A549 (cell line): ENCODE data around the gene TEDC1. TPM values are rescaled to one million over a fixed set of nuclear protein-coding genes. Genes with fewer than 3 reads are reported as not detected.

ENCODE experiments used
- ATAC-seq, 2 experiments: fragments of 200-7000 bp in 1 of 2; fragments of >200 bp in 1 of 2; cut with Nextera tagmentation in 1 of 2; cut with Tn5 transposase in 1 of 2; 3 replicates each; pipeline versions ENCODE4 v1.8.0 to v1.9.1; 2018 to 2020; ENCODE audit warnings: mild to moderate bottlenecking in 1 of 2, moderate library complexity in 1 of 2
- CTCF ChIA-PET: fragments of 300-600 bp; sonication (Branson Sonifier 250); formaldehyde crosslinking; extraction: SDS; loops from one replicate; lab custom pipeline; 2021; ENCODE audit warnings: antibody characterized with exemption, inconsistent platforms; lab: Yijun Ruan, JAX
- POLR2A ChIA-PET: fragments of 350-600 bp; formaldehyde crosslinking; extraction: SDS; loops from one replicate; lab custom pipeline; 2021; ENCODE audit warnings: antibody characterized with exemption, inconsistent platforms; lab: Yijun Ruan, JAX
- DNase-seq, 2 experiments: peaks; one replicate each; pipeline versions ENCODE4 v3.0.0 to v3.0.0-alpha.2; 2011 to 2016; ENCODE audit warnings: low read depth in 1 of 2, low spot score in 1 of 2
- FAIRE-seq: peaks from 2 replicates; lab custom pipeline; 2011; peaks lifted over from hg19 to GRCh38; lab: Jason Lieb, UNC
- H3K27ac ChIP-seq, 2 experiments: fragments of >200 bp; sonication (Bioruptor Twin); formaldehyde crosslinking; 3 replicates each; pipeline ENCODE4 v1.5.1; 2016 to 2017
- H3K4me1 ChIP-seq: fragments of >200 bp; sonication (Bioruptor Twin); formaldehyde crosslinking; 3 replicates; pipeline ENCODE4 v1.6.1; 2016
- H3K4me2 ChIP-seq: fragments of >200 bp; sonication (Bioruptor Twin); formaldehyde crosslinking; 3 replicates; pipeline ENCODE4 v1.6.1; 2016
- H3K4me3 ChIP-seq: fragments of >200 bp; sonication (Bioruptor Twin); formaldehyde crosslinking; 3 replicates; pipeline ENCODE4 v1.5.1; 2016
- H3K9me3 ChIP-seq: fragments of >200 bp; sonication (Bioruptor Twin); formaldehyde crosslinking; 3 replicates; pipeline ENCODE4 v1.6.1; 2016
- ATOH8 ChIP-seq: fragments of 250-450 bp; sonication (Bioruptor Pico); IDR thresholded peaks from 2 replicates; pipeline ENCODE4 v1.5.0; 2020; ENCODE audit warnings: low read depth, mild to moderate bottlenecking, moderate library complexity
- BCL3 ChIP-seq: fragments of >200 bp; sonication (Bioruptor Twin); formaldehyde crosslinking; IDR thresholded peaks from 3 replicates; pipeline ENCODE4 v1.6.1; 2016
- CBX2 ChIP-seq: fragments of 200-600 bp; sonication (generic); IDR thresholded peaks from 2 replicates; pipeline ENCODE4 v1.6.1; 2016; ENCODE audit warnings: low read depth, mild to moderate bottlenecking, borderline replicate concordance
- CBX8 ChIP-seq: fragments of 200-600 bp; sonication (generic); IDR thresholded peaks from 2 replicates; pipeline ENCODE4 v1.6.1; 2016
- CHD4 ChIP-seq: fragments of 200-600 bp; sonication (generic); IDR thresholded peaks from 2 replicates; pipeline ENCODE4 v1.6.1; 2016; ENCODE audit warnings: antibody characterized with exemption, mild to moderate bottlenecking, borderline replicate concordance
- CTCF ChIP-seq: fragments of >200 bp; sonication (Bioruptor Twin); formaldehyde crosslinking; IDR thresholded peaks from 3 replicates; pipeline ENCODE4 v1.5.1; 2016
- EHMT2 ChIP-seq: fragments of 200-600 bp; sonication (generic); IDR thresholded peaks from 2 replicates; pipeline ENCODE4 v1.6.1; 2016; ENCODE audit warnings: antibody characterized with exemption, low read depth, mild to moderate bottlenecking, moderate library complexity
- FOSL2 ChIP-seq, 2 experiments: fragments of 450-650 bp in 1 of 2; fragments of >200 bp in 1 of 2; sonication (Bioruptor Twin) in 1 of 2; formaldehyde crosslinking; IDR thresholded peaks; 2 replicates each; pipeline versions ENCODE4 v1.5.0 to v1.6.1; 2016 to 2020; ENCODE audit warnings: mild to moderate bottlenecking in 1 of 2, moderate library complexity in 1 of 2
- HOXB13 ChIP-seq: fragments of 250-450 bp; sonication (Bioruptor Pico); IDR thresholded peaks from 2 replicates; pipeline ENCODE4 v1.5.0; 2020; ENCODE audit warnings: low read depth, mild to moderate bottlenecking, moderate library complexity
- HOXB5 ChIP-seq: fragments of 250-450 bp; sonication (Bioruptor Pico); IDR thresholded peaks from 2 replicates; pipeline ENCODE4 v1.5.0; 2020; ENCODE audit warnings: mild to moderate bottlenecking, moderate library complexity
- JUN ChIP-seq, 2 experiments: fragments of >200 bp; sonication (Bioruptor Twin); formaldehyde crosslinking; IDR thresholded peaks; 2 replicates in 1 of 2; 3 replicates in 1 of 2; pipeline ENCODE4 v1.6.1; 2016 to 2017
- JUNB ChIP-seq: fragments of >200 bp; sonication (Bioruptor Twin); formaldehyde crosslinking; IDR thresholded peaks from 2 replicates; pipeline ENCODE4 v1.6.1; 2016
- MAFK ChIP-seq: fragments of 450-650 bp; IDR thresholded peaks from 2 replicates; pipeline ENCODE4 v1.6.1; 2014; ENCODE audit not compliant: partially characterized antibody
- NFE2L2 ChIP-seq: fragments of 150-350 bp; conservative IDR thresholded peaks from 2 replicates; pipeline ENCODE4 v1.6.1; 2014; ENCODE audit warnings: low read length
- PBX3 ChIP-seq: IDR thresholded peaks from 2 replicates; pipeline ENCODE4 v1.6.1; 2012
- RARB ChIP-seq: fragments of 250-450 bp; sonication (Bioruptor Pico); IDR thresholded peaks from 2 replicates; pipeline ENCODE4 v1.8.0; 2021; ENCODE audit warnings: mild to moderate bottlenecking, moderate library complexity
- RFX5 ChIP-seq: fragments of 450-650 bp; IDR thresholded peaks from 2 replicates; pipeline ENCODE4 v1.7.1; 2014; ENCODE audit warnings: antibody characterized with exemption, mild to moderate bottlenecking, moderate library complexity
- SREBF2 ChIP-seq: fragments of 450-650 bp; IDR thresholded peaks from 2 replicates; pipeline ENCODE4 v1.6.1; 2014; ENCODE audit warnings: mild to moderate bottlenecking, moderate library complexity
- TFCP2L1 ChIP-seq: fragments of 250-450 bp; sonication (Bioruptor Pico); IDR thresholded peaks from 2 replicates; pipeline ENCODE4 v1.5.0; 2021; ENCODE audit warnings: mild to moderate bottlenecking
- ZFP36 ChIP-seq: fragments of 450-650 bp; IDR thresholded peaks from 2 replicates; pipeline ENCODE4 v1.6.1; 2014; ENCODE audit warnings: borderline replicate concordance; ENCODE audit not compliant: partially characterized antibody
- ZSCAN20 ChIP-seq: fragments of 250-450 bp; sonication (Bioruptor Pico); IDR thresholded peaks from 2 replicates; pipeline ENCODE4 v1.8.0; 2022; ENCODE audit warnings: mild to moderate bottlenecking, moderate library complexity
- WGBS: methylation state at CpG from one replicate; pipeline ENCODE4 v1.1.6; 2017; ENCODE audit errors: missing lambda C conversion rate; 5-methylcytosine and 5-hydroxymethylcytosine counted together
- polyA plus RNA-seq, 4 experiments: library from polyadenylated mRNA; depleted of rRNA in 3 of 4; stranded (reverse); fragments of >200 nt; fragmentation: RNase III in 1 of 4; extraction: RNeasy Plus Mini Kit Qiagen cat#74134 plus additional on column Dnase treatment in 1 of 4; gene quantifications; 2 replicates in 3 of 4; 3 replicates in 1 of 4; pipeline ENCODE4 v1.2.3, GENCODE V29; 2011 to 2017

The TEDC1 gene
- polyA plus RNA-seq, 2 of the 4 experiments (the other 2 are of a cell fraction), result 12.7 to 39.6 TPM

- ATAC-seq (0 out of 6 replicates have a peak, but pooled peaks of 1 of the 2 experiments have one; percentile 35), FAIRE-seq (no peak), DNase-seq (no peak)
- Histone ChIP-seq H3K4me2 (no peak overlapping the region), H3K4me3 (no peak overlapping the region), H3K4me1 (peaks cover under 1% of the 10 kb centered on the region; the same call in 2 of the 3 replicates), H3K9me3 (no peaks in the 10 kb centered on the region), H3K27ac (no peak overlapping the region)
- TF ChIP-seq ATOH8 (CRISPR knock-in tag) (no peak), RFX5 (no peak), NFE2L2 (no peak), JUN (IDR thresholded peaks at IDR 0.05) (no peak), CBX8 (no peak), BCL3 (no peak), HOXB5 (CRISPR knock-in tag) (no peak), EHMT2 (no peak), FOSL2 (IDR thresholded peaks at IDR 0.05) (no peak), FOSL2 (CRISPR knock-in tag; IDR thresholded peaks at IDR 0.05) (no peak), JUNB (no peak), SREBF2 (no peak), CTCF (no peak), HOXB13 (no peak)
- POLR2A ChIA-PET, result no interaction called here
- CTCF ChIA-PET, result interaction anchor here (0.9 to 3.6 kb wide), 4 partner anchors 11 to 21 kb away, joined by 3 to 14 read pairs (median 4); no protein-coding TSS in a partner anchor
- 58% methylated on average over 5 of the region's 5 CpGs for WGBS
Measured at GRCh38 chr14:105517096-105517495, 26.1 kb downstream of the TEDC1 start.

GRCh38 chr14:105519946-105520698 lies 29.1 kb downstream of the TEDC1 start:
- WGBS, result 49% methylated on average over 14 of the region's 14 CpGs
- Histone ChIP-seq H3K4me1 (no peaks in the 10 kb centered on the region), H3K4me2 (no peak overlapping the region), H3K4me3 (no peak overlapping the region), H3K27ac (no peak overlapping the region), H3K9me3 (no peaks in the 10 kb centered on the region)
- TF ChIP-seq RARB (CRISPR knock-in tag), result no peak
- TF ChIP-seq ZFP36, result no peak
- TF ChIP-seq FOSL2 (IDR thresholded peaks at IDR 0.05), result no peak
- no peak for TF ChIP-seq FOSL2 (CRISPR knock-in tag; IDR thresholded peaks at IDR 0.05)
- no peak for TF ChIP-seq JUN (IDR thresholded peaks at IDR 0.05)
- no peak for TF ChIP-seq CBX2
- no peak for TF ChIP-seq ZSCAN20
- TF ChIP-seq PBX3, result no peak
- no peak for TF ChIP-seq MAFK
- no peak for TF ChIP-seq CHD4
- TF ChIP-seq TFCP2L1 (CRISPR knock-in tag), result no peak
- FAIRE-seq (no peak), DNase-seq (no peak), ATAC-seq (no peak)
- ChIA-PET CTCF (interaction anchor here (0.6 to 2.2 kb wide), 5 partner anchors 8 to 319 kb away, joined by 3 to 9 read pairs (median 3); no protein-coding TSS in a partner anchor), POLR2A (no interaction called here)
